Activated CD4-positive, alpha-beta T cell treated with anti-CD3 and anti-CD28 coated beads, Interleukin-2, amount 10 ng/mL, durations not matched to agents 24 days and 14 days (primary cell): ENCODE measurements around the gene TRPM2. TPM values are rescaled to one million over a fixed set of nuclear protein-coding genes. Genes with fewer than 3 reads are reported as not detected.
"Not testable (repeated sequence)": the region's sequence is repeated elsewhere in the genome, so short reads cannot be mapped to it uniquely, and the experiment has no call there.

Source experiments
- DNase-seq: peaks from one replicate; pipeline ENCODE4 v3.0.0; 2022
- H3K27ac Mint-ChIP-seq: one replicate; pipeline ENCODE4 v1.8.0; 2022; ENCODE audit warnings: mild to moderate bottlenecking, mixed read lengths
- H3K27me3 Mint-ChIP-seq: one replicate; pipeline ENCODE4 v1.8.0; 2022; ENCODE audit warnings: mixed read lengths
- H3K36me3 Mint-ChIP-seq: one replicate; pipeline ENCODE4 v1.8.0; 2022; ENCODE audit warnings: low read depth, mild to moderate bottlenecking, mixed read lengths
- H3K4me1 Mint-ChIP-seq: one replicate; pipeline ENCODE4 v1.8.0; 2021; ENCODE audit warnings: mixed read lengths
- H3K4me3 Mint-ChIP-seq: one replicate; pipeline ENCODE4 v1.8.0; 2022; ENCODE audit warnings: mild to moderate bottlenecking, moderate library complexity, mixed read lengths
- H3K9me3 Mint-ChIP-seq: one replicate; pipeline ENCODE4 v1.8.0; 2021; ENCODE audit warnings: mixed read lengths
- intact Hi-C: fragments of 100-400 bp; cut with micrococcal nuclease; formaldehyde crosslinking; loops from one replicate; pipeline ENCODE4 v1.15.1; 2023
- total RNA-seq: library from RNA; stranded (reverse); gene quantifications from 2 replicates; pipeline ENCODE4 v1.2.3, GENCODE V29; 2022

The TRPM2 gene
- total RNA-seq, 1 donor from 2014 or later: 9.8 TPM

GRCh38 chr21:44390886-44391285, 37.5 kb downstream of the TRPM2 start:
- H3K9me3 Mint-ChIP-seq: peaks cover 4% of the 10 kb centered on the region
- DNase-seq: no peak
- intact Hi-C loops: no loop called here
- no peak overlapping the region for H3K4me3 Mint-ChIP-seq
- H3K4me1 Mint-ChIP-seq: peaks cover 2% of the 10 kb centered on the region
- peaks cover 31% of the 10 kb centered on the region for H3K36me3 Mint-ChIP-seq
- H3K27ac Mint-ChIP-seq: no peak overlapping the region
- no peaks in the 10 kb centered on the region for H3K27me3 Mint-ChIP-seq

- H3K27me3 Mint-ChIP-seq: no peaks in the 10 kb centered on the region
- no peak for DNase-seq
- H3K4me1 Mint-ChIP-seq: peaks cover 2% of the 10 kb centered on the region
- H3K4me3 Mint-ChIP-seq: no peak overlapping the region
- H3K36me3 Mint-ChIP-seq: peaks cover 27% of the 10 kb centered on the region
- H3K27ac Mint-ChIP-seq: no peak overlapping the region
- intact Hi-C loops: no loop called here
- peaks cover under 1% of the 10 kb centered on the region for H3K9me3 Mint-ChIP-seq
These were observed 38.1 kb downstream of the TRPM2 start for GRCh38 chr21:44391345-44392091.

GRCh38 chr21:44392185-44392584, 38.8 kb downstream of the TRPM2 start:
- H3K4me3 Mint-ChIP-seq: no peak overlapping the region
- no peak overlapping the region for H3K27ac Mint-ChIP-seq
- no peaks in the 10 kb centered on the region for H3K9me3 Mint-ChIP-seq
- no peak for DNase-seq
- H3K27me3 Mint-ChIP-seq: no peaks in the 10 kb centered on the region
- H3K36me3 Mint-ChIP-seq: peaks cover 25% of the 10 kb centered on the region
- H3K4me1 Mint-ChIP-seq: peaks cover 2% of the 10 kb centered on the region
- intact Hi-C loops: no loop called here

- Mint-ChIP-seq H3K27ac (no peak overlapping the region), H3K9me3 (no peaks in the 10 kb centered on the region), H3K4me3 (no peak overlapping the region), H3K4me1 (peaks cover 2% of the 10 kb centered on the region), H3K36me3 (peaks cover 24% of the 10 kb centered on the region), H3K27me3 (no peaks in the 10 kb centered on the region)
- intact Hi-C loops: no loop called here
- DNase-seq: no peak
These were observed 39.5 kb downstream of the TRPM2 start for GRCh38 chr21:44392916-44393315.

GRCh38 chr21:44394733-44395132, 41.3 kb downstream of the TRPM2 start:
- Mint-ChIP-seq H3K4me3 (no peak overlapping the region), H3K36me3 (peaks cover 22% of the 10 kb centered on the region), H3K4me1 (peaks cover 2% of the 10 kb centered on the region), H3K27ac (no peak overlapping the region), H3K27me3 (no peaks in the 10 kb centered on the region), H3K9me3 (no peaks in the 10 kb centered on the region)
- intact Hi-C loops: no loop called here
- no peak for DNase-seq

- H3K27me3 Mint-ChIP-seq: no peaks in the 10 kb centered on the region
- no peak overlapping the region for H3K27ac Mint-ChIP-seq
- intact Hi-C loops: no loop called here
These were observed 41.8 kb downstream of the TRPM2 start for GRCh38 chr21:44395260-44395659.

GRCh38 chr21:44396803-44397202, 43.4 kb downstream of the TRPM2 start:
- H3K4me3 Mint-ChIP-seq, intact Hi-C loops, H3K9me3 Mint-ChIP-seq, DNase-seq, H3K4me1 Mint-ChIP-seq, H3K27me3 Mint-ChIP-seq, H3K27ac Mint-ChIP-seq: not testable (repeated sequence)
- peaks cover 12% of the 10 kb centered on the region for H3K36me3 Mint-ChIP-seq

More at GRCh38 chr21:44395260-44395659, 41.8 kb downstream of the TRPM2 start:
- H3K36me3 Mint-ChIP-seq: peaks cover 19% of the 10 kb centered on the region
- DNase-seq: no peak
- no peaks in the 10 kb centered on the region for H3K9me3 Mint-ChIP-seq
- peaks cover 2% of the 10 kb centered on the region for H3K4me1 Mint-ChIP-seq
- H3K4me3 Mint-ChIP-seq: no peak overlapping the region

GRCh38 chr21:44397431-44398031, 44.1 kb downstream of the TRPM2 start:
- DNase-seq: no peak
- Mint-ChIP-seq H3K4me1 (peaks cover 2% of the 10 kb centered on the region), H3K4me3 (no peak overlapping the region), H3K9me3 (no peaks in the 10 kb centered on the region), H3K27me3 (no peaks in the 10 kb centered on the region), H3K36me3 (peaks cover 10% of the 10 kb centered on the region), H3K27ac (no peak overlapping the region)
- intact Hi-C loops: no loop called here

- Mint-ChIP-seq H3K9me3 (no peaks in the 10 kb centered on the region), H3K27me3 (no peaks in the 10 kb centered on the region), H3K4me1 (peaks cover 2% of the 10 kb centered on the region), H3K4me3 (no peak overlapping the region), H3K27ac (no peak overlapping the region), H3K36me3 (peaks cover 5% of the 10 kb centered on the region)
- intact Hi-C loops: no loop called here
- no peak for DNase-seq
These were observed 45.1 kb downstream of the TRPM2 start for GRCh38 chr21:44398499-44398898.

- intact Hi-C loops: no loop called here
- no peak overlapping the region for H3K27ac Mint-ChIP-seq
- DNase-seq: no peak
These were observed 45.9 kb downstream of the TRPM2 start for GRCh38 chr21:44399151-44399954.

GRCh38 chr21:44399955-44400790, 46.8 kb downstream of the TRPM2 start:
- Mint-ChIP-seq H3K27ac (no peak overlapping the region), H3K4me1 (no peaks in the 10 kb centered on the region), H3K27me3 (no peaks in the 10 kb centered on the region), H3K4me3 (no peak overlapping the region), H3K36me3 (peaks cover 3% of the 10 kb centered on the region), H3K9me3 (no peaks in the 10 kb centered on the region)
- DNase-seq: no peak
- intact Hi-C loops: no loop called here

More at GRCh38 chr21:44399151-44399954, 45.9 kb downstream of the TRPM2 start:
- Mint-ChIP-seq H3K9me3 (no peaks in the 10 kb centered on the region), H3K4me3 (no peak overlapping the region), H3K27me3 (no peaks in the 10 kb centered on the region), H3K4me1 (peaks cover 2% of the 10 kb centered on the region), H3K36me3 (peaks cover 8% of the 10 kb centered on the region)

- Mint-ChIP-seq H3K36me3 (peaks cover 6% of the 10 kb centered on the region), H3K27ac (no peak overlapping the region), H3K4me1 (no peaks in the 10 kb centered on the region), H3K27me3 (no peaks in the 10 kb centered on the region), H3K9me3 (no peaks in the 10 kb centered on the region), H3K4me3 (no peak overlapping the region)
- intact Hi-C loops: no loop called here
- no peak for DNase-seq
These were observed 47.5 kb downstream of the TRPM2 start for GRCh38 chr21:44400791-44401385.
